Measurements from ENCODE around the gene CLEC4M.

CLEC4M gene

GRCh38 chr19:7762719-7763293 lies at the start of gene CLEC4M:
Gene CLEC4M, plus strand, starts transcription at chr19:7763243. Its CDS starts 24 bp downstream, at chr19:7763267.
- DNase-seq = no peak

GRCh38 chr19:7715671-7716070 lies 47.4 kb upstream of the CLEC4M start:
- DNase-seq = peak in 1 of 2 experiments; percentile 13

GRCh38 chr19:7716762-7717161 lies 46.3 kb upstream of the CLEC4M start:
- DNase-seq = no peak

- DNase-seq = no peak
These were observed 44.4 kb upstream of the CLEC4M start for GRCh38 chr19:7718668-7719067.

- no peak for DNase-seq
These were observed 42.7 kb upstream of the CLEC4M start for GRCh38 chr19:7720351-7720750.

DNA sequence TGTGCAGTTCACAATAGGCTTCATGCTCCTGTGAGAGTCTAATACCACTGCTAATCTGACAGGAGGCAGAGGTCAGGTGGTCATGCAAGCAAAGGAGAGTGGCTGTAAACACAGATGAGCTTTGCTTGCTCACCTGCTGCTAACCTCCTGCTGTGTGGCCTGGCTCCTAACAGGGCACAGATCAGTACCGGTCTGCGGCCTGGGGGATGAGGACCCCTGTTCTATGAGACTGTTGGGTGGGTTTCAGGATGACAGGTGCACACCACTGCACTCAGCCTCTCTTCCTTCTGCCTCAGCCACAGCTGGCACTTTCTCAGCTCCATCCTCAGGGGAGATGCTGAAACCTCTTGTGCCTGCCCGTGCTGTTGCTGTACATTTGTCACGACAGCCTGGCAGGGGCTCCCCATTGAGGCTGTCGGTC lies 40.8 kb upstream of the CLEC4M start:
- no peak for DNase-seq

- DNase-seq = no peak
These were observed 37.3 kb upstream of the CLEC4M start for GRCh38 chr19:7725791-7726190.

DNA sequence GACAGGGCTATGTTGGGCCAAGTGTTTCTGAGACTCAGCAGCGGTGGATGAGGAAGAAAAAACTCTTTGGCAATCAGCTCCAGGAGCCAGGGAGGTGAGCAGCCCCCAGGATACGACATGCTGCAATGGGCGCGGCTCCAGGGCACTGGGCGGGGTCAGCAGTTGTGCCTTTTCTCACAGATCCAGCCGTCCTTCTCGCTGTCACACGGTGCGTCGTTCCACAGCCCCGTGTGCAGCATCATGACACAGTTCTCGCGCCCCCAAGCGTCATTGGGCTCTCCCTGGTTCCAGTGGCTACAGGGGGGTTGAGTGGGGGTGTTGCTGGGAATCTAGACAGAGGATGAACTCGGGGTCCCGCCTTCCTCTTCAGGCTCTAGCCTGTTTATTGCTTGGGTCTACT lies 33.8 kb upstream of the CLEC4M start:
- no peak for DNase-seq

DNA sequence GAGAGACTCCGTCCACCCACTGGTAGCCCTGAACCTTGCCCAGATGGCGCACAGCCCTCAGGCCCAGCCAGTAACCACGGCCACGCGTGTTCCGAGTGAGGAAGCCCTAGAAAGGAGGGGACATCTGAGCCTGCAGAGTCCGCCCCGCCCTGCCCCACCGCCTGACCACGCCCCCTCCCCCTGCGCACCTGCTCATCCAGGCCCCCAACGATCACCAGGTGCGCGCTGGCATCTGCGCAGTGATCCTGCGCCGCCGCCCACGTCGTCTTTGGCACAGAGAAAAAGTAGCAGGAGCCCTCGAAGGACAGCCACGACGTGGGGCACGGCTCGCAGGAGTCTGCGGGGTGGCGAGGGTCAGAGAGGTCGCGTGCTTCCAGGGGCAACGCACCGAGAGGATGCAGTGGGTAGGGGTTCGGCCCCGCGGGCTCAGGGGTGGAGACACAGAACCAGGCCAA lies 33.2 kb upstream of the CLEC4M start:
- DNase-seq = no peak

- no peak for DNase-seq
These were observed 32.5 kb upstream of the CLEC4M start for GRCh38 chr19:7730286-7731217.

GRCh38 chr19:7731218-7731595 lies 31.8 kb upstream of the CLEC4M start:
- no peak for DNase-seq

- no peak for DNase-seq
These were observed 31.4 kb upstream of the CLEC4M start for GRCh38 chr19:7731615-7732014.

DNA sequence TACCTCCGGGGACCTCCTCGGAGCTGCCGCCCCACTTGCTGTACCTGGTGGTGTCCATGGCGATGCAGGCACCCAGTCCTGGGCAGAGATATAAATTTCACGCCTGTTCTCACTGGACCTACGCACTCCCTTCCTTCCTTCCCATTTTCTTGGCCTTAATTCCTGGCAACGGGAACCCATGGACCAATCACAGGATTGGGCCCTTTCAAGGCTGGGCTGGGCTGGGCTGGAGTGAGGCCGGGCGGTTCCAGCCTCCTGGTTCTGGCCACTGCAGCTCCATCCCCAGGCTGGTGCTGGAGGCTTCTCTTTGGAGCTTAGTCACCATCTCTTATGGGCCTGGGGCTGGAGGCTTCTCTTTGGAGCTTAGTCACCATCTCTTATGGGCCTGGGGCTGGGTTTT lies 31.0 kb upstream of the CLEC4M start, which contains the start of gene CLEC4G:
Gene CLEC4G, minus strand, starts transcription at position 66 of the 400 bp plus-strand sequence. Its CDS starts 8 bp downstream, at position 58.
- no peak for DNase-seq

- DNase-seq = no peak
These were observed 29.7 kb upstream of the CLEC4M start for GRCh38 chr19:7733376-7733775.

GRCh38 chr19:7734220-7735203 lies 28.5 kb upstream of the CLEC4M start:
- DNase-seq = no peak

GRCh38 chr19:7736148-7736547 lies 26.9 kb upstream of the CLEC4M start:
- no peak for DNase-seq

GRCh38 chr19:7737215-7737614 lies 25.8 kb upstream of the CLEC4M start:
- no peak for DNase-seq

- DNase-seq = no peak
These were observed 25.0 kb upstream of the CLEC4M start for GRCh38 chr19:7738023-7738422.

GRCh38 chr19:7739211-7739755 lies 23.8 kb upstream of the CLEC4M start:
- DNase-seq = no peak

DNA sequence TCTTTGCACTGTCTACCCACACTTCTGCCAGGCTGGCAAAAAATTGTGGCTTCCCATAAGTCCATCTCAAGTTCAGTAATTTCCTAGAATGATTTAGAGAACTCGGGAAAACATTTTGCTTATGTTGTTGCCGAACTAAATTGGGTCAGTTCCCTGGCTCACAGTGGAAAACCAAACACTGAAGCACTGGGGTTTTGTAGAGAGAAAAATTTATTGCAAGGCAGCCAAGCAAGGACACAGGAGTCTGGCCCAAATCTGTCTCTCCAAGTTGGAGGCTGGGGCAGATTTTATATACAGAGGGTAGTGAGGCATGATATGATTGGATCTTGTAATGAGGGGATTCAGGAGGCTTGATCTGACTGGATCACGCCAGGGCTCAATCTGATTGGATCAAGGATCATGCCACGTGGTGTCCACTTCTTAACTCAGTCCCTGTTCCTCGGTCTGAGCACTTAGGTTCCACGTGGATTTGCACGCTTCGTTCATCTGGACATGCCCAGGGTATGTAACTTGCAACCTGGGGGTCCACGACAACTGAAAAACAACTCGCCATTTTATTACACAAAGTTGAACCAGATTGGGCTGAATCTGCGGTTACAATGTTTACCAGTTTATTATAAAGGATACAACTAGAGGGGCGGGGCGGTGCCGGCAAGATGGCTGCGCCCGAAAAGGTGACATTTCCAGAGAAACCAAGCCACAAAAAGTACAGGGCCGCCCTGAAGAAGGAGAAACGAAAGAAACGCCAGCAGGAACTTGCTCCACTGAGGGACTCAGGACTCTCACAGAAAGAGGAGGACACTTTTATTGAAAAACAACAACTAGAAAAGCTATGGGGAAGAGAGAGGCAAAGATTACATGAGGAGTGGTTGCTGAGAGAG lies 23.0 kb upstream of the CLEC4M start:
- DNase-seq = no peak

GRCh38 chr19:7740682-7741054 lies 22.4 kb upstream of the CLEC4M start:
- DNase-seq = no peak

GRCh38 chr19:7742575-7742974 lies 20.5 kb upstream of the CLEC4M start:
- peak in 1 of 2 experiments; percentile 7 for DNase-seq
